ENCODE results near the gene ABLIM3. TPM values are rescaled to one million over a fixed set of nuclear protein-coding genes. Genes with fewer than 3 reads are reported as not detected.

ABLIM3 gene
- polyA plus RNA-seq, 2 donors, result 17.1 to 56.2 TPM

DNA sequence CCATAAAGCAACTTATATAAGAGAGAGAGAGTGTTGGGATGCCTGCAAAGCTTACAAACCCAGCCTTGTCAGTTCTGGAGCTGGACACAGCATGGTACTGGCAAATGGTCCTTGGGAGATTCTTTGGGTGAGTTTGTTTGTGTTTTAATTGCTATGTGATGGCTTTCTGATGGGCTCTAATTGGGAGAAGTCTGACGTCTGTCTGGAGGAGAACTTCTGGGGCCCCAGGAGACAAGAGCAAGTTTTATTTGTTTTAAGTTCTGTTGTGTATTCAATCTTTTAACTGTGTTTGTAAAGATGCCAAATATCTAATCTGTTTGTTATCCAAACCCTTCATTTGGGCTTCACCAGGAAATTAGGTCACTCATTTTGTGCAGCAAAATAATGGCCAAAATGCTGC lies 80.0 kb downstream of the ABLIM3 start:
- Histone ChIP-seq H3K27me3 (ENCODE audit: control insufficient read depth in 1 of 2, insufficient read depth in 2 of 2, low read length in 2 of 2) (no peaks in the 10 kb centered on the region), H3K27ac (ENCODE audit: low read depth in 2 of 2, low read length in 1 of 2) (no peak overlapping the region), H3K4me3 (ENCODE audit: low read depth in 1 of 2, low read length in 2 of 2) (no peak overlapping the region), H3K4me1 (ENCODE audit: control insufficient read depth in 2 of 2, insufficient read depth in 2 of 2, low read length in 1 of 2) (peaks cover 0 to 7% of the 10 kb centered on the region in 2 donors), H3K9me3 (ENCODE audit: control insufficient read depth in 2 of 2, insufficient read depth in 1 of 2, low read depth in 1 of 2, low read length in 1 of 2) (no peaks in the 10 kb centered on the region), H3K36me3 (ENCODE audit: control insufficient read depth in 2 of 2, insufficient read depth in 2 of 2, low read length in 1 of 2) (peaks cover 0 to 3% of the 10 kb centered on the region in 2 donors)
- WGBS, 2 donors, result 13 to 23% methylated on average over 1 of the region's 1 CpG

- H3K27me3 ChIP-seq (ENCODE audit: control insufficient read depth in 1 of 2, insufficient read depth in 2 of 2, low read length in 2 of 2), result no peaks in the 10 kb centered on the region
- 78 to 81% methylated on average over 4 of the region's 4 CpGs for WGBS, 2 donors
- no peaks in the 10 kb centered on the region for H3K9me3 ChIP-seq (ENCODE audit: control insufficient read depth in 2 of 2, insufficient read depth in 1 of 2, low read depth in 1 of 2, low read length in 1 of 2)
- no peak overlapping the region for H3K4me3 ChIP-seq (ENCODE audit: low read depth in 1 of 2, low read length in 2 of 2)
- H3K4me1 ChIP-seq (ENCODE audit: control insufficient read depth in 2 of 2, insufficient read depth in 2 of 2, low read length in 1 of 2), result peaks cover 0 to 7% of the 10 kb centered on the region in 2 donors
- no peak overlapping the region for H3K27ac ChIP-seq (ENCODE audit: low read depth in 2 of 2, low read length in 1 of 2)
- H3K36me3 ChIP-seq (ENCODE audit: control insufficient read depth in 2 of 2, insufficient read depth in 2 of 2, low read length in 1 of 2), result peaks cover 0 to 3% of the 10 kb centered on the region in 2 donors
Observed at GRCh38 chr5:149221731-149222342, 80.5 kb downstream of the ABLIM3 start.

DNA sequence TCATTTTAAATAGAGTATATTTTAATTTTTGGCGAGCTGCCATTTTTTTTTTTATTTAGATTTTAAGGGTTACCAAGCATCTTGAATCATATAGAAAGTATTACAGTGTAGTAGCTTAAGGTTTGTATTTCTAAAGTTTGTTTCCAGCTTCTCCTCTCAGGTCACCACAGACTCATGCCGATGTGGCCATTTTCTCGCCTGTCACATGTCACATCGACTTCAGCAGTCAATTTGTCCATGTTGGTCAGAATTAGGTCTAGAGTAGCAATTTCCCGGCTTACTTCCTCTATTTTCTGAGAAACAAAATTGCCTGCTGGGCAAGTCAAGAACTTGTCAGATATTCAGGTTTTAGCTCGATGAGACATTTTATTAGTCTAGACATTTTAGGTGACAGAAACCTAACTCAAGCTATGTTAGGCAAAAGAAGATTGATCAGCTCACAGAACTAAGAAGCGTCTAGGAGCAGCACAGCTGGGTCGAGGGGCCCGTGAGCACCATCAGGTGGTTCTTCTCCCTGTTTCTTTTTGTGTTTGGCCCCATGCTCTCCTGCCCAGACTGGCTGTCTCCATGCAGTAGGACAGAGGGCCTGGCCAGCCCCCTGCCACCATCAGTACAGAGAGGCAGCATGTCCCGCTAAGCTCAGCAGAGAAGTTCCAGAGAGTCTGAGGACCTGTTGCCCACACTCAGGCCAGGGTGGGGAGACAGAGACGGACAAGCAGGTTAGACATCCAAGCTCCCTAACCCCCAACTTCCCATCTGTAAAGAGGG lies 82.0 kb downstream of the ABLIM3 start:
- no peak overlapping the region for H3K27ac ChIP-seq (ENCODE audit: low read depth in 2 of 2, low read length in 1 of 2)

DNA sequence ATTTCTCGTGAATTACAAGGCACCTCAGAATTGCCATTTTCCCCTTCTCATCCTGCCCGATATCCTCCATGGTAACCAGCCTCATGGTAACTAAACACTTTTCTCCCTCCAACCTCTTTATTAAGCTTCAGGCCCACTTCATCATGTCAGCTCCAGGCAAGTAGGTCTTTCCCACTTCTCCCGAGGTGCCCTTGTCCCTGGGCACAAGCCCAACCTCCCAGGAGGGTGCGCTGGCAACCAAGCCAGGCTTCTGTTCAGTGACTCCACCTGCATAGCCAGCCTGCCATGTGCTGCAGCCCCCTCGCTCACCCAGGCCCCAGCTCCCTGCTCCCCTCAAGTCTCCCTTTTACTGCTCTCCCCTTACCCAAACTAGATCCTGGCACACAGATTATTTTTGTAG lies 83.0 kb downstream of the ABLIM3 start:
- Histone ChIP-seq H3K9me3 (ENCODE audit: control insufficient read depth in 2 of 2, insufficient read depth in 1 of 2, low read depth in 1 of 2, low read length in 1 of 2) (no peaks in the 10 kb centered on the region), H3K36me3 (ENCODE audit: control insufficient read depth in 2 of 2, insufficient read depth in 2 of 2, low read length in 1 of 2) (no peaks in the 10 kb centered on the region), H3K27ac (ENCODE audit: low read depth in 2 of 2, low read length in 1 of 2) (no peak overlapping the region), H3K4me3 (ENCODE audit: low read depth in 1 of 2, low read length in 2 of 2) (no peak overlapping the region), H3K4me1 (ENCODE audit: control insufficient read depth in 2 of 2, insufficient read depth in 2 of 2, low read length in 1 of 2) (peaks cover 0 to 7% of the 10 kb centered on the region in 2 donors), H3K27me3 (ENCODE audit: control insufficient read depth in 1 of 2, insufficient read depth in 2 of 2, low read length in 2 of 2) (no peaks in the 10 kb centered on the region)
- 80 to 82% methylated on average over 5 of the region's 5 CpGs for whole genome bisulfite sequencing, 2 donors

More for the DNA sequence above, 82.0 kb downstream of the ABLIM3 start:
- Histone ChIP-seq H3K4me1 (ENCODE audit: control insufficient read depth in 2 of 2, insufficient read depth in 2 of 2, low read length in 1 of 2) (peaks cover 0 to 7% of the 10 kb centered on the region in 2 donors), H3K27me3 (ENCODE audit: control insufficient read depth in 1 of 2, insufficient read depth in 2 of 2, low read length in 2 of 2) (no peaks in the 10 kb centered on the region), H3K36me3 (ENCODE audit: control insufficient read depth in 2 of 2, insufficient read depth in 2 of 2, low read length in 1 of 2) (peaks cover 0 to 3% of the 10 kb centered on the region in 2 donors), H3K4me3 (ENCODE audit: low read depth in 1 of 2, low read length in 2 of 2) (no peak overlapping the region), H3K9me3 (ENCODE audit: control insufficient read depth in 2 of 2, insufficient read depth in 1 of 2, low read depth in 1 of 2, low read length in 1 of 2) (no peaks in the 10 kb centered on the region)
- WGBS, 2 donors, result 81 to 82% methylated on average over 11 of the region's 11 CpGs

GRCh38 chr5:149227168-149227826 lies 86.0 kb downstream of the ABLIM3 start:
- H3K9me3 ChIP-seq (ENCODE audit: control insufficient read depth in 2 of 2, insufficient read depth in 1 of 2, low read depth in 1 of 2, low read length in 1 of 2), result no peaks in the 10 kb centered on the region
- no peaks in the 10 kb centered on the region for H3K36me3 ChIP-seq (ENCODE audit: control insufficient read depth in 2 of 2, insufficient read depth in 2 of 2, low read length in 1 of 2)
- 60 to 65% methylated on average over 2 of the region's 2 CpGs for WGBS, 2 donors
- no peak overlapping the region for H3K4me3 ChIP-seq (ENCODE audit: low read depth in 1 of 2, low read length in 2 of 2)
- H3K4me1 ChIP-seq (ENCODE audit: control insufficient read depth in 2 of 2, insufficient read depth in 2 of 2, low read length in 1 of 2), result peaks cover 0 to 3% of the 10 kb centered on the region in 2 donors
- no peaks in the 10 kb centered on the region for H3K27me3 ChIP-seq (ENCODE audit: control insufficient read depth in 1 of 2, insufficient read depth in 2 of 2, low read length in 2 of 2)
- no peak overlapping the region for H3K27ac ChIP-seq (ENCODE audit: low read depth in 2 of 2, low read length in 1 of 2)

DNA sequence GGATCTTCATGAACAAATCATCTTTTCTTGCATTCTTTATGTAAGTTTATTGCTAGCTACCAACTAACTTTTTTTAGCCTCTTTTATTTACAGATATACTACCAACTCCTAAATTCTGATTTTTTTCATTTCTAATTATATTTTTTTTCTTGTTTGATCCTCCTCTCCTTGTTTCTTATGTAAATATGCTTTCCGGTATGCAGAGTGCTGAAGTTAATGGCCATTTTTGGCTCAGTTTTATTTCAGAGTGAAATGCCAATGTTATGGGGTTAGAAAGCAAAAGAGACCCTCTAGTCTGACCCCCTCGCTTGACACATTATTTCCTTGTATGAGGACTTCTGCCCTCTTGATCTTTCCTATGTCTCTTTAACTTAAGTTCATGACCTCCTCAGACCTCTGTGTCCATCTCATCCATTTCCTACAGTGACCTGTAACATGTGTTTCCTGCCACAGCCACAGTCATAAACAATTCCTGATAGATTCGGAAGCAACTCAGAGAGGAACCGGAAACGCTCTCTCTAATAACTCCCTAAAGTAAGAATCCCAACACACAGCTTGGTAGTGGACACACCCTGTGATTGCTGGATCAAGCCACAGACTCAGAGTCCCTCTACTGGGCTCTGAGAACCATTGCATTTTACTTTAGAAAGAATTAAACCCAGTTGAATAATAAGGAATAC lies 87.5 kb downstream of the ABLIM3 start:
- WGBS, 2 donors, result 32 to 33% methylated on average over 5 of the region's 5 CpGs
- H3K4me1 ChIP-seq (ENCODE audit: control insufficient read depth in 2 of 2, insufficient read depth in 2 of 2, low read length in 1 of 2), result no peaks in the 10 kb centered on the region
- no peaks in the 10 kb centered on the region for H3K9me3 ChIP-seq (ENCODE audit: control insufficient read depth in 2 of 2, insufficient read depth in 1 of 2, low read depth in 1 of 2, low read length in 1 of 2)
- H3K27me3 ChIP-seq (ENCODE audit: control insufficient read depth in 1 of 2, insufficient read depth in 2 of 2, low read length in 2 of 2), result no peaks in the 10 kb centered on the region
- no peak overlapping the region for H3K27ac ChIP-seq (ENCODE audit: low read depth in 2 of 2, low read length in 1 of 2)
- no peak overlapping the region for H3K4me3 ChIP-seq (ENCODE audit: low read depth in 1 of 2, low read length in 2 of 2)
- H3K36me3 ChIP-seq (ENCODE audit: control insufficient read depth in 2 of 2, insufficient read depth in 2 of 2, low read length in 1 of 2), result no peaks in the 10 kb centered on the region

- 50 to 54% methylated on average over 6 of the region's 6 CpGs for WGBS, 2 donors
- no peak overlapping the region for H3K27ac ChIP-seq (ENCODE audit: low read depth in 2 of 2, low read length in 1 of 2)
- H3K36me3 ChIP-seq (ENCODE audit: control insufficient read depth in 2 of 2, insufficient read depth in 2 of 2, low read length in 1 of 2), result no peaks in the 10 kb centered on the region
Observed at GRCh38 chr5:149229298-149229937, 88.1 kb downstream of the ABLIM3 start.

DNA sequence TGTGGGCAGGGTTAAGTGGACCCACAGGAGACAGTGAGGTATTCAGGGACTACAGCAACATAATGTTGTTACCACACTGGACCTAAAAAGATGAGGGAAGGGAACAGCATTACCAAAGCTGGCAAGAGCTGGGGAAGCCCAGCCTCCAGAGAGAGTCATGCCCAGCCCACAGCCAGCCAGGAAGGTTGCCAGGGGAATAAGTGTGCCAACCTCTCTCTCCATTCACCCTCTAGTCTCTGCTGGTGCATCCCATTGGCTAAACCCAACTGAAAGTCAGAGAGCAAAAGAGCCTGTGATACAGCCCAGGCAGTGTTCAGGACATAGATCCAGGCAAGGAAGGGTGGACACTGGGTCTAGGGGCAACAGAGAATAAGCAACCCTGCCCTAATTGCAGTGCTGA lies 94.5 kb downstream of the ABLIM3 start:
- Histone ChIP-seq H3K9me3 (ENCODE audit: control insufficient read depth in 2 of 2, insufficient read depth in 1 of 2, low read depth in 1 of 2, low read length in 1 of 2) (no peaks in the 10 kb centered on the region), H3K36me3 (ENCODE audit: control insufficient read depth in 2 of 2, insufficient read depth in 2 of 2, low read length in 1 of 2) (peaks cover 0 to 2% of the 10 kb centered on the region in 2 donors), H3K27me3 (ENCODE audit: control insufficient read depth in 1 of 2, insufficient read depth in 2 of 2, low read length in 2 of 2) (no peaks in the 10 kb centered on the region), H3K27ac (ENCODE audit: low read depth in 2 of 2, low read length in 1 of 2) (no peak overlapping the region), H3K4me3 (ENCODE audit: low read depth in 1 of 2, low read length in 2 of 2) (no peak overlapping the region), H3K4me1 (ENCODE audit: control insufficient read depth in 2 of 2, insufficient read depth in 2 of 2, low read length in 1 of 2) (peaks cover 2 to 9% of the 10 kb centered on the region in 2 donors)

More at GRCh38 chr5:149229298-149229937, 88.1 kb downstream of the ABLIM3 start:
- Histone ChIP-seq H3K27me3 (ENCODE audit: control insufficient read depth in 1 of 2, insufficient read depth in 2 of 2, low read length in 2 of 2) (no peaks in the 10 kb centered on the region), H3K4me3 (ENCODE audit: low read depth in 1 of 2, low read length in 2 of 2) (no peak overlapping the region), H3K4me1 (ENCODE audit: control insufficient read depth in 2 of 2, insufficient read depth in 2 of 2, low read length in 1 of 2) (no peaks in the 10 kb centered on the region), H3K9me3 (ENCODE audit: control insufficient read depth in 2 of 2, insufficient read depth in 1 of 2, low read depth in 1 of 2, low read length in 1 of 2) (no peaks in the 10 kb centered on the region)

DNA sequence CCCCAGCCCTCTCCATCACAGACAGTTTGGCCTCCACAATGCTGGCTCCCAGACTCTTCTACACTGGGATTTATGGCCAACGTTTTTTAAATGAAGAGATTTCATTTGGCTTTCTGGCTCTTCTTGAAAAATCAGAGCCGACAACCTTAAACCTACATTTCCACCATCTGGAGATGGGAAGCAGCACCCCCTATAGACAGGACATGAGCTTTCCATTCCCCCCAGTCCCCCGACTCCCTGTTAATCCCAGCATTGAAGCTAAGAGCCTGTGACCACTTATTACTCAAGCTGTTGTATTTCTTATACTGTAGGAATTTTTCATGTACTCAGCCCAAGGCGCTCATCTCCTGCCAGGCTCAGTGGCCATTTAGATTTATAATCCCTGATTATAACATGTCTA lies 96.4 kb downstream of the ABLIM3 start:
- Histone ChIP-seq H3K4me3 (ENCODE audit: low read depth in 1 of 2, low read length in 2 of 2) (no peak overlapping the region), H3K27ac (ENCODE audit: low read depth in 2 of 2, low read length in 1 of 2) (no peak overlapping the region), H3K36me3 (ENCODE audit: control insufficient read depth in 2 of 2, insufficient read depth in 2 of 2, low read length in 1 of 2) (peaks cover 0 to 2% of the 10 kb centered on the region in 2 donors), H3K9me3 (ENCODE audit: control insufficient read depth in 2 of 2, insufficient read depth in 1 of 2, low read depth in 1 of 2, low read length in 1 of 2) (no peaks in the 10 kb centered on the region), H3K27me3 (ENCODE audit: control insufficient read depth in 1 of 2, insufficient read depth in 2 of 2, low read length in 2 of 2) (no peaks in the 10 kb centered on the region), H3K4me1 (ENCODE audit: control insufficient read depth in 2 of 2, insufficient read depth in 2 of 2, low read length in 1 of 2) (peaks cover 2 to 9% of the 10 kb centered on the region in 2 donors)
- 51 to 59% methylated on average over 4 of the region's 4 CpGs for WGBS, 2 donors

Measured in esophagus (tissue), 2 donors.